TTC549 (cell line): ENCODE measurements around the gene ABHD15.

ENCODE experiments used
- FAIRE-seq: peaks from 2 replicates; lab custom pipeline; 2012; peaks lifted over from hg19 to GRCh38; lab: Jason Lieb, UNC

Gene ABHD15

GRCh38 chr17:29582254-29582765 lies 15.5 kb upstream of the ABHD15 start:
- FAIRE-seq, result no peak

GRCh38 chr17:29581583-29582253 lies 14.9 kb upstream of the ABHD15 start:
- no peak for FAIRE-seq

- FAIRE-seq, result no peak
These were observed 13.3 kb upstream of the ABHD15 start for GRCh38 chr17:29579866-29580771.

DNA sequence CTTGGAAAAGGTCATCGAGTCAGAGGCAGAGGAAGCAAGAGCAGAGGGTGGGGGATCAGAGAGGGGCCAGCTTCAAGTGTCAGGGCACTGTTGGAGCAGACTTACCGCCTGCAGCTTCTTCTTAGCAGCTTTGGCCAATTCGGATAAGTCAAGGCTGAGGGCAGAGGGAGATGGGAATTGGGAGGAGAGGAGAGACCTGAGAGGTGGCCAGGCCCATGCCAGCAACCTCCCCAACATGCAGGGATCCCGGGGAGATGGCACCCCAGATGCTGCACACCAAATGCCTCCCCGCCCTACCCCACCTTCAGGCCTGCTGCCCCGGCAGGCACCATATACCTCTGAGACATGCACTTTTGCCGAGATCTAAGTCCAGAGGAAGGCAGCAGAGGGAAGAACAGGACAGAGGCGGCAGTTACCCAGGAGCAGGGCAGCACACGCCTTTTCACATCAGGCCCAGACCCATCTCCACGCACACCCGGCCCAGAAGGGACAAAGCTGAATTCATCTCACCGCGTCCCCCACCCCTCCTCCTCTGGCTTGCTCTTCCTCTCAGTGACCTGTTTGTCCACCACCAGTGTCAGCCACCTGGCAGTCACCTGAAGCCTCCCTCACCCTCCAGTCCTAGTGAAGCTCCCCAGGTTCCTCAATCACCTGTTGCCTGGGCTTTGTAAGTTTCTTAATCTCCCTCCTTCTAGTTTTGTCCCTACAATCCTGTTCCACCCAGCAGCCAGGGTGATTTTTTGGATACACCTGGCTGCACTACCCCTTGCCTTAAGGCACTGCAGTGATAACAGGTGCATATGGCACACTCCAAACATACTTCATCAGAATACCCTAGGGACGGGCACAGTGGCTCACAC lies 12.0 kb upstream of the ABHD15 start:
- FAIRE-seq, result no peak

DNA sequence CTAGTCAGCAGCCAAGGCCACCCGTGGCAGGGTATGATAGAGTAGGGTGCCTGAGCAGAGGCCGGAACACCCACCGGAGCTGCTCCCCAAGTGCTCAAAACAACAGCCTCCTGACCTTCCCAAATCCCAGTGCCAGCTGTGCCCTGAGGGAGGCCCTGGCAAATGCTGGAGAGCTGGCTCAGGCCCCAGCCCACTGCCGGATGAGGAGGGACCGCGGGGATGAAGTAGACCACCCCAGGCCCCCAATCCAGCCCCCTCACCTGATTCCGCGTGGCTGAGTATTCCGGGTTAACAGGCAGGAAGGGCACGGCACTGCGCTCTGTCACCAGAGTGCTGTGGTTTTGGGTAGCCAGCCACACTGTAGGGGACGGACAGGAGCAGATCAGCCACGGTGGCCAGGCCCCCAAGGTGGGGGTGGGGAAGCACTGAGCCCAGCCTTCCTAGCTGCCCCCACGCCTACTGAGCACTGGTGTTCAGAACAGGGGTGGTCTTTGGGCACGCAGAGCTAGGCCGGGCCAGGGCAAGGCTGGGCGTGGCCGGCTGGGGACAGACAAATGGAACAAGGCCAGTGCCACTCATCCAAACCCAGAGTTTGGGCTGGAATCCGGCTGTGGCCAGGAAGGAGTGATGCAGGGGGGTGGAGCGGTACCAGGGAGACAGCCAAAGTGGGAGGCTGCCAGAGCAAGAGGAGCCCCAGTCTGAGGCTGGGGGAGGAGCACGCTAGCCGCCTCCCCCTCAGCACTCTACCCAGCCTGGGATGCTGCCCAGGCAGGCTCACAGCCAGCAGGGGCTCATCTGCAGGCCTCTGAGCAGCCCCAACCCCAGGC lies 10.8 kb upstream of the ABHD15 start:
- no peak for FAIRE-seq

DNA sequence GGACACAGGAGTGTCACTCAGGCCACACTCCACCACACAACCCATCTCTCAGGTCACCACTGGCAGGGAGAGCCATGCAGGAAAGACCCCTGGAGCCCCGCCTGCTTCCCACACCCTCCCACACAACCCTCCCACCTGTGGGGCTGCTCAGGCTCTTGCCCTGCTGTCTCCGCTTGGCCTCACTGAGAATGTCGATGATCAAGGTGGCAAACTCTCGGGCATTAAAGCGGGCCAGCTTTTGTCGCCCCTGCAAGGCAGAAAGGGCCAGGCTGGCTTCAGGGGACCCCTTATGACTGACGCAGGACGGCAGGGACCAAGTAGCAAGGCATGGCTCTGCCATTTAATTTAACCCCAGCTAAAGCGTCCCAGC lies 10.1 kb upstream of the ABHD15 start:
- FAIRE-seq, result no peak

DNA sequence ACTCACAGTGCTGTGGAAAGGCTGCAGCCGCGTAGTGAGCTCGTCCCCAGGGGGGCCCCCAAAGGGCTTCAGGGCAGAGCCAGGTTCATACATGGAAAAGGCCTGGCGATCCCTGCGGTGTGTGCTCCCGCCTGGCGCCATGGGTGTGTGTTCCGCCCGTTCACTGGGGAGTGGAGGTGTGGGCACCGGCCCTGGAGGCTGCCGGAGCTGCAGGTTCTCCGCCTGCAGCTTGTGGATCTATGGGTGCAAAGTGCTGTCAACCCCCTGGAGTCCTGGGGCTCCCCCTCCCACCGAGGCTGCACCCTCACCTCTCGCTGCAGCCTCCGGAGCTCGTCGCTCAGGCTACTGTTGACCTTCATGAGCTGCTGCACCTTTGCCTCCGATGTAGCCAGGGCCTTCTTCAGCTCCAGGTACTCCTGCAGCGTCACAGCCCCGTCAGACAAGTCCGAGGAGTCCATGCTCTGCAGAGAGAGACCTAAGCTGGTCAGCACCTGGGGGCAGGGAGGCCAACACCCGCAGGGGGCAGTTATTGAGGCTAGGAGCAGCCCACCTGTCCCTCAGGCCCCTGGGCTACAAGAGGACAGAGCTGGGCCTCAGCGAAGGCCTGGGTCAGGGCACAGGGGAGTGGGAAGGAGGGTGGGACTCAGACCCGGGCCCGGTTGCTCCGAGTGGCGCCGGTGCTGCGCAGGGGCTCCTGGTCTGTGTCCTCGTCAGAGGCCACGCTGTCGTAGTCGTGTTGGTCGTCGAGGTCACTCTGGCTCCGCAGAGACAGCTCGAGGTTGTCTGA lies 9.6 kb upstream of the ABHD15 start:
- no peak for FAIRE-seq

GRCh38 chr17:29575511-29576213 lies 8.8 kb upstream of the ABHD15 start:
- FAIRE-seq, result no peak

GRCh38 chr17:29574732-29575510 lies 8.1 kb upstream of the ABHD15 start:
- no peak for FAIRE-seq

- no peak for FAIRE-seq
These were observed 7.3 kb upstream of the ABHD15 start for GRCh38 chr17:29573871-29574731.

GRCh38 chr17:29573558-29573869 lies 6.7 kb upstream of the ABHD15 start:
- no peak for FAIRE-seq

DNA sequence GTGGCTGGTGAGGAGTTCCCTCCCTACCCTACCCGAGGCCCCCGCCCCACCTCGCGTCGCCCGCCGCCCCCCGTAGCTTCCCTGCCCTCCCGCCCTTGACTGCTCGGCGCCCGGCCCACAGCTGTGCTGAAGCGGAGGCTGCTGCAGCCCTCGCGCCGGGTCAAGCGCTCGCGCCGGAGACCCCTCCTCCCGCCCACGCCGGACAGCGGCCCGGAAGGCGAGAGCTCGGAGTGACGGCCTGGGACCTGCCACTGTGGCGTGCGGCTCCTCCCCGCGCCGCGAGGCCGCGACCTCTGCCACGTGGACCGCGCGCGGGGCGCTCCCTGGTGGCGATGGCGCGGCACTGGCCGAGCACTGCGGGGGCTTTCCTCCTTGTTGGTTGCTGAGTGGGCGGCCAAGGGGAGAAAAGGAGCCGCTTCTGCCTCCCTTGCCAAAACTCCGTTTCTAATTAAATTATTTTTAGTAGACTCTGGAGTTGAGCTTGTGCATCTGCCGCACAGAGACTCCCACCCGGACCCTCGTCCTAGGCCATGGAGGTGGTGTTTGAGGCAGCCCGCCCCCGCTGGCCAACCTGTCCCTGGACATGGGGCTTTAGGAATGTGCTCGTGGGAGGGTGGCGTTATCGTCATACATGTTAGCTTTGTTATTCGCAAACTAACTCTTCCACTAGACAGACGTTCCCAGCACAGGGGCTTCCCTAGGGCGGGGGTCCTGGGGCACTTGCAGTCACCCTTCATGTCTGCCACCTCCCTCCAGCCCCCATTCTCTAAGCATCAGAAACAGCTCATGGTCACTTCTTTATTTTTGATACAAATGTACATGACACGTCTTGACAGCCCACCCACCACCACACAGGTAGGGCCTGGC lies 6.1 kb upstream of the ABHD15 start:
- no peak for FAIRE-seq

DNA sequence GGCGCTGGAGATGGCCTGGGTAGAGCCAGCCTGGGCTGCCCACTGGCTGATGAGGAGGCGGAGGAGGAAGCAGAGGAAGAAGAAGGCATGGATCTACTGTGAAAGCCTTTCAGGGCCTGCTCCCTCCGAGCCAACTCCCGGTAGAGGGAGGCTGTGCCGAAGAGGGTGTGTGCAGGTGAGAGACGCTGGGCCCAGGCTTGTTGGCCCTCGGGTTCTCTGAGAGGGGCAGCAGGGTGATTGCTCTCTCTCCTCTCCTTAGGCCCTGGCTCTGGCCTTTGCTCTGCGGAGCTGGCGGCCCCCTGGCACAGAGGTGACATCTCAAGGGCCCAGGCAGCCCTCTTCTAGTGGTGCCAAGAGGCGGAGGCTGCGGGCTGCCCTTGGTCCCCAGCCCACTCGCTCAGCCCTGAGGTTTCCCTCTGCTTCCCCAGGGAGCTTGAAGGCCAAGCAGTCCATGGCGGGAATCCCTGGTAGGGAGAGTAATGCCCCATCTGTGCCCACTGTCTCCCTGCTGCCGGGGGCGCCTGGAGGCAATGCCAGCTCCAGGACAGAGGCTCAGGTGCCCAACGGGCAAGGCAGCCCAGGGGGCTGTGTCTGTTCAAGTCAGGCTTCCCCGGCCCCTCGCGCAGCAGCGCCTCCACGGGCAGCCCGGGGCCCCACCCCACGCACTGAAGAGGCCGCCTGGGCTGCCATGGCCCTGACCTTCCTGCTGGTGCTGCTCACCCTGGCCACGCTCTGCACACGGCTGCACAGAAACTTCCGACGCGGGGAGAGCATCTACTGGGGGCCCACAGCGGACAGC lies 5.2 kb upstream of the ABHD15 start:
- FAIRE-seq, result no peak

- no peak for FAIRE-seq
These were observed 4.6 kb upstream of the ABHD15 start for GRCh38 chr17:29571486-29571882.

- FAIRE-seq, result no peak
These were observed 3.7 kb upstream of the ABHD15 start for GRCh38 chr17:29570521-29570920.

DNA sequence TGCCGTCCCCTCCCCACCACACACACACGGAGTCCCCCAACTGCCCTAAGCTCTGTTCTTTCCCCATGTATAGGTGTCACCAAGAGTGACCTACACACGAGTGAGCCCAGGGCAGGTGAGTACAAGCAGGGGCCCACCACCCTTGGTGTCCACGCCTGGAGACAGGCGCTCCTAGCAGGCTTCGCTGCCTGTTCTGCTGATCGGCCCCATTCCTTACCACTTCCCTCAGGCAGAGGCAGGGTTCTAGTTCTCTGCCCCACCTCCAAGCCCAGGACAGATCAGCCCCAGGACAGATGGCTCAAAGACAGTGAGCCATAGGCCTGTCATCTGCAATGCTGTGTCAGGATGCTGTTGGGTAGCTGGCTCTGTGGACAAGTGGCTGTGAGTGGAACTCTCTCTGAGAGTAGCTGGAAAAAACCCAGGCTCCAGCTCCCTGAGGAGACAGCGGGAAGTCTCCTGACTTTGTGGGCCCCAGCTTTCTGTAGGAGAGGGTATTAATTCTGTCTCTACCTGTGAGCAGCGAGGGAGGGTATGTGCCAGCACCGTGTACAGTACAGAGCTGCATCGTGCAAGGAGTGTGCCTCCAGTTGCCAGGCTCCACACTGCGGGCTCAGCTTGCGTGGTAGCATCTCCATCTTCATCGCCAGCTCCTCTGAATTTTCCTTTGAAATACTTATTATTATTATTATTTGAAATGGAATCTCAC lies 2.6 kb upstream of the ABHD15 start:
- FAIRE-seq, result no peak
